Measurements from ENCODE around the gene P2RX5. TPM values are rescaled to one million over a fixed set of nuclear protein-coding genes. Genes with fewer than 3 reads are reported as not detected.

Gene P2RX5
- total RNA-seq, 1 experiment from 2014 or later: 0.66 TPM

GRCh38 chr17:3678095-3678820, 17.7 kb downstream of the P2RX5 start:
- no peak for DNase-seq
- no peaks in the 10 kb centered on the region for H3K9me3 ChIP-seq
- no peak for TF ChIP-seq CTCF (IDR thresholded peaks at IDR 0.05; ENCODE audit: insufficient read depth in 1 of 2, low read depth in 1 of 2, low read length in 1 of 2, severe bottlenecking in 1 of 2, unreplicated experiment in 1 of 2)
- POLR2A ChIA-PET: no interaction called here
- Mint-ChIP-seq H3K27me3 (ENCODE audit: insufficient read depth, unreplicated experiment) (no peaks in the 10 kb centered on the region), H3K36me3 (ENCODE audit: insufficient read depth, unreplicated experiment) (no peaks in the 10 kb centered on the region), H3K4me3 (ENCODE audit: unreplicated experiment) (no peak overlapping the region), H3K4me1 (ENCODE audit: low read depth, unreplicated experiment) (no peaks in the 10 kb centered on the region), H3K27ac (ENCODE audit: unreplicated experiment) (no peak overlapping the region), H3K9me3 (ENCODE audit: unreplicated experiment) (no peaks in the 10 kb centered on the region)
- no TSS peak for BruUV-seq (replicated peaks)
- H3K27me3 ChIP-seq (replicated peaks; ENCODE audit: control insufficient read depth, insufficient read depth, low read length): no peaks in the 10 kb centered on the region
- H3K4me3 ChIP-seq (ENCODE audit: low read depth, low read length): no peak overlapping the region
- CTCF ChIA-PET: no interaction called here
- no peaks in the 10 kb centered on the region for H3K36me3 ChIP-seq (ENCODE audit: control insufficient read depth, insufficient read depth, low read length)
- H3K4me1 ChIP-seq: no peaks in the 10 kb centered on the region
- intact Hi-C loops (cut with micrococcal nuclease; ENCODE audit: unreplicated experiment): no loop called here

- POLR2A ChIA-PET: no interaction called here
- Histone ChIP-seq H3K4me3 (ENCODE audit: low read depth, low read length) (no peak overlapping the region), H3K27me3 (replicated peaks; ENCODE audit: control insufficient read depth, insufficient read depth, low read length) (no peaks in the 10 kb centered on the region), H3K4me1 (no peaks in the 10 kb centered on the region), H3K9me3 (no peaks in the 10 kb centered on the region), H3K36me3 (ENCODE audit: control insufficient read depth, insufficient read depth, low read length) (no peaks in the 10 kb centered on the region)
- H3K27me3 Mint-ChIP-seq (ENCODE audit: insufficient read depth, unreplicated experiment): no peaks in the 10 kb centered on the region
- intact Hi-C loops (cut with micrococcal nuclease; ENCODE audit: unreplicated experiment): no loop called here
- H3K4me1 Mint-ChIP-seq (ENCODE audit: low read depth, unreplicated experiment): no peaks in the 10 kb centered on the region
- H3K9me3 Mint-ChIP-seq (ENCODE audit: unreplicated experiment): no peaks in the 10 kb centered on the region
- H3K36me3 Mint-ChIP-seq (ENCODE audit: insufficient read depth, unreplicated experiment): no peaks in the 10 kb centered on the region
- BruUV-seq (replicated peaks): no TSS peak
- CTCF ChIA-PET: no interaction called here
- no peak for DNase-seq
- no peak for TF ChIP-seq CTCF (IDR thresholded peaks at IDR 0.05; ENCODE audit: insufficient read depth in 1 of 2, low read depth in 1 of 2, low read length in 1 of 2, severe bottlenecking in 1 of 2, unreplicated experiment in 1 of 2)
- no peak overlapping the region for H3K27ac Mint-ChIP-seq (ENCODE audit: unreplicated experiment)
- H3K4me3 Mint-ChIP-seq (ENCODE audit: unreplicated experiment): no peak overlapping the region
These were observed 20.1 kb downstream of the P2RX5 start for GRCh38 chr17:3675886-3676285.

- no TSS peak for BruUV-seq (replicated peaks)
- Mint-ChIP-seq H3K27me3 (ENCODE audit: insufficient read depth, unreplicated experiment) (no peaks in the 10 kb centered on the region), H3K4me3 (ENCODE audit: unreplicated experiment) (no peak overlapping the region), H3K4me1 (ENCODE audit: low read depth, unreplicated experiment) (no peaks in the 10 kb centered on the region), H3K36me3 (ENCODE audit: insufficient read depth, unreplicated experiment) (peaks cover 16% of the 10 kb centered on the region), H3K27ac (ENCODE audit: unreplicated experiment) (no peak overlapping the region), H3K9me3 (ENCODE audit: unreplicated experiment) (no peaks in the 10 kb centered on the region)
- no peaks in the 10 kb centered on the region for H3K36me3 ChIP-seq (ENCODE audit: control insufficient read depth, insufficient read depth, low read length)
- H3K4me1 ChIP-seq: no peaks in the 10 kb centered on the region
- H3K9me3 ChIP-seq: no peaks in the 10 kb centered on the region
- ChIA-PET CTCF (no interaction called here), POLR2A (no interaction called here)
- intact Hi-C loops (cut with micrococcal nuclease; ENCODE audit: unreplicated experiment): no loop called here
- TF ChIP-seq CTCF (IDR thresholded peaks at IDR 0.05; ENCODE audit: insufficient read depth in 1 of 2, low read depth in 1 of 2, low read length in 1 of 2, severe bottlenecking in 1 of 2, unreplicated experiment in 1 of 2): no peak
- H3K4me3 ChIP-seq (ENCODE audit: low read depth, low read length): no peak overlapping the region
- DNase-seq: no peak
- H3K27me3 ChIP-seq (replicated peaks; ENCODE audit: control insufficient read depth, insufficient read depth, low read length): no peaks in the 10 kb centered on the region
These were observed 23.4 kb downstream of the P2RX5 start for GRCh38 chr17:3672571-3672970.
